ENCODE data around the gene TNNT3. TPM values are rescaled to one million over a fixed set of nuclear protein-coding genes. Genes with fewer than 3 reads are reported as not detected.

The TNNT3 gene
- total RNA-seq, 1 experiment from 2014 or later, result 8.0 TPM

- DNase-seq (ENCODE audit: low read depth in 1 of 2, low spot score in 2 of 2), result no peak
- Histone ChIP-seq H3K9me3 (replicated peaks) (no peaks in the 10 kb centered on the region), H3K4me3 (no peak overlapping the region), H3K27ac (no peak overlapping the region), H3K36me3 (no peaks in the 10 kb centered on the region), H3K4me1 (replicated peaks) (no peaks in the 10 kb centered on the region), H3K27me3 (replicated peaks) (no peaks in the 10 kb centered on the region)
Observed at GRCh38 chr11:1967641-1968225, 48.2 kb downstream of the TNNT3 start.

- peak in 1 of 2 experiments; percentile 16 for DNase-seq (ENCODE audit: low read depth in 1 of 2, low spot score in 2 of 2)
- Histone ChIP-seq H3K27ac (no peak overlapping the region), H3K4me3 (no peak overlapping the region), H3K27me3 (replicated peaks) (no peaks in the 10 kb centered on the region), H3K36me3 (no peaks in the 10 kb centered on the region), H3K9me3 (replicated peaks) (no peaks in the 10 kb centered on the region), H3K4me1 (replicated peaks) (no peaks in the 10 kb centered on the region)
Observed at GRCh38 chr11:1968454-1969002, 49.0 kb downstream of the TNNT3 start.

GRCh38 chr11:1969035-1969434 lies 49.5 kb downstream of the TNNT3 start:
- no peak for DNase-seq (ENCODE audit: low read depth in 1 of 2, low spot score in 2 of 2)
- no peaks in the 10 kb centered on the region for H3K9me3 ChIP-seq (replicated peaks)
- H3K27ac ChIP-seq, result no peak overlapping the region
- no peak overlapping the region for H3K4me3 ChIP-seq
- H3K4me1 ChIP-seq (replicated peaks), result no peaks in the 10 kb centered on the region
- no peaks in the 10 kb centered on the region for H3K36me3 ChIP-seq
- no peaks in the 10 kb centered on the region for H3K27me3 ChIP-seq (replicated peaks)

- DNase-seq (ENCODE audit: low read depth in 1 of 2, low spot score in 2 of 2), result no peak
- Histone ChIP-seq H3K4me1 (replicated peaks) (no peaks in the 10 kb centered on the region), H3K27ac (no peak overlapping the region), H3K27me3 (replicated peaks) (no peaks in the 10 kb centered on the region), H3K36me3 (no peaks in the 10 kb centered on the region), H3K4me3 (no peak overlapping the region), H3K9me3 (replicated peaks) (no peaks in the 10 kb centered on the region)
Observed at GRCh38 chr11:1969776-1970175, 50.3 kb downstream of the TNNT3 start.

GRCh38 chr11:1970956-1971355 lies 51.5 kb downstream of the TNNT3 start:
- Histone ChIP-seq H3K27me3 (replicated peaks) (no peaks in the 10 kb centered on the region), H3K9me3 (replicated peaks) (no peaks in the 10 kb centered on the region), H3K27ac (no peak overlapping the region), H3K36me3 (no peaks in the 10 kb centered on the region), H3K4me3 (no peak overlapping the region), H3K4me1 (replicated peaks) (no peaks in the 10 kb centered on the region)
- DNase-seq (ENCODE audit: low read depth in 1 of 2, low spot score in 2 of 2), result peak in 1 of 2 experiments; percentile 40

GRCh38 chr11:1975185-1975584 lies 55.7 kb downstream of the TNNT3 start:
- no peak for DNase-seq (ENCODE audit: low read depth in 1 of 2, low spot score in 2 of 2)
- Histone ChIP-seq H3K36me3 (no peaks in the 10 kb centered on the region), H3K4me1 (replicated peaks) (no peaks in the 10 kb centered on the region), H3K9me3 (replicated peaks) (no peaks in the 10 kb centered on the region), H3K4me3 (no peak overlapping the region), H3K27ac (no peak overlapping the region), H3K27me3 (replicated peaks) (no peaks in the 10 kb centered on the region)

GRCh38 chr11:1978720-1979473 lies 59.4 kb downstream of the TNNT3 start:
- Histone ChIP-seq H3K4me1 (replicated peaks) (no peaks in the 10 kb centered on the region), H3K9me3 (replicated peaks) (no peaks in the 10 kb centered on the region), H3K4me3 (no peak overlapping the region), H3K36me3 (no peaks in the 10 kb centered on the region), H3K27ac (no peak overlapping the region), H3K27me3 (replicated peaks) (no peaks in the 10 kb centered on the region)
- no peak for DNase-seq (ENCODE audit: low read depth in 1 of 2, low spot score in 2 of 2)

GRCh38 chr11:1979607-1980006 lies 60.1 kb downstream of the TNNT3 start:
- H3K9me3 ChIP-seq (replicated peaks), result no peaks in the 10 kb centered on the region
- no peak for DNase-seq (ENCODE audit: low read depth in 1 of 2, low spot score in 2 of 2)
- no peak overlapping the region for H3K27ac ChIP-seq
- no peaks in the 10 kb centered on the region for H3K36me3 ChIP-seq
- no peaks in the 10 kb centered on the region for H3K4me1 ChIP-seq (replicated peaks)
- no peak overlapping the region for H3K4me3 ChIP-seq
- no peaks in the 10 kb centered on the region for H3K27me3 ChIP-seq (replicated peaks)

GRCh38 chr11:1982873-1983600 lies 63.5 kb downstream of the TNNT3 start:
- H3K4me1 ChIP-seq (replicated peaks), result no peaks in the 10 kb centered on the region
- no peaks in the 10 kb centered on the region for H3K9me3 ChIP-seq (replicated peaks)
- DNase-seq (ENCODE audit: low read depth in 1 of 2, low spot score in 2 of 2), result no peak
- H3K4me3 ChIP-seq, result no peak overlapping the region
- H3K27ac ChIP-seq, result no peak overlapping the region
- no peaks in the 10 kb centered on the region for H3K27me3 ChIP-seq (replicated peaks)
- H3K36me3 ChIP-seq, result no peaks in the 10 kb centered on the region

GRCh38 chr11:1983601-1983961 lies 64.1 kb downstream of the TNNT3 start:
- DNase-seq (ENCODE audit: low read depth in 1 of 2, low spot score in 2 of 2), result no peak
- Histone ChIP-seq H3K36me3 (no peaks in the 10 kb centered on the region), H3K27ac (no peak overlapping the region), H3K9me3 (replicated peaks) (no peaks in the 10 kb centered on the region), H3K4me3 (no peak overlapping the region), H3K4me1 (replicated peaks) (no peaks in the 10 kb centered on the region), H3K27me3 (replicated peaks) (no peaks in the 10 kb centered on the region)

- H3K4me1 ChIP-seq (replicated peaks), result no peaks in the 10 kb centered on the region
- H3K4me3 ChIP-seq, result no peak overlapping the region
- H3K27me3 ChIP-seq (replicated peaks), result no peaks in the 10 kb centered on the region
- H3K9me3 ChIP-seq (replicated peaks), result no peaks in the 10 kb centered on the region
- no peak for DNase-seq (ENCODE audit: low read depth in 1 of 2, low spot score in 2 of 2)
- no peak overlapping the region for H3K27ac ChIP-seq
- H3K36me3 ChIP-seq, result no peaks in the 10 kb centered on the region
Observed at GRCh38 chr11:1987024-1987423, 67.5 kb downstream of the TNNT3 start.

- Histone ChIP-seq H3K9me3 (replicated peaks) (no peaks in the 10 kb centered on the region), H3K27me3 (replicated peaks) (no peaks in the 10 kb centered on the region), H3K27ac (no peak overlapping the region), H3K4me1 (replicated peaks) (no peaks in the 10 kb centered on the region), H3K4me3 (no peak overlapping the region), H3K36me3 (no peaks in the 10 kb centered on the region)
- no peak for DNase-seq (ENCODE audit: low read depth in 1 of 2, low spot score in 2 of 2)
Observed at GRCh38 chr11:1988174-1988573, 68.7 kb downstream of the TNNT3 start.

All from SJSA1 (cell line).